H1 (cell line): Measurements from ENCODE around the gene PCYT2. TPM values are rescaled to one million over a fixed set of nuclear protein-coding genes. Genes with fewer than 3 reads are reported as not detected.

ENCODE experiments used
- BCL11A ChIP-seq, 2 experiments: IDR thresholded peaks; one replicate each; pipeline ENCODE4 v1.6.1; 2011; ENCODE audit warnings: low read depth in 2 of 2, low read length in 2 of 2, mild to moderate bottlenecking in 2 of 2
- BRCA1 ChIP-seq: IDR thresholded peaks from 2 replicates; pipeline ENCODE4 v1.6.1; 2012; ENCODE audit warnings: low read depth, low read length, improper control_type of control experiment
- E2F6 ChIP-seq: IDR thresholded peaks from 2 replicates; pipeline ENCODE4 v1.6.1; 2012; ENCODE audit warnings: inconsistent platforms
- PHF8 ChIP-seq: fragments of 200-600 bp; sonication (generic); conservative IDR thresholded peaks from 2 replicates; pipeline ENCODE4 v1.7.1; 2012; ENCODE audit warnings: low read depth, mild to moderate bottlenecking, inconsistent platforms, low read length, moderate library complexity
- POLR2A ChIP-seq, 2 experiments: IDR thresholded peaks; 1 replicate in 1 of 2; 2 replicates in 1 of 2; pipeline ENCODE4 v1.6.1; 2011; ENCODE audit warnings: low read depth in 2 of 2, low read length in 2 of 2, mild to moderate bottlenecking in 2 of 2; ENCODE audit errors: control extremely low read depth in 1 of 2
- SIN3A ChIP-seq, 2 experiments: IDR thresholded peaks in 1 of 2; conservative IDR thresholded peaks in 1 of 2; 2 replicates each; pipeline ENCODE4 v1.6.1; 2011 to 2012; ENCODE audit warnings: low read length in 2 of 2, improper control_type of control experiment in 1 of 2, low read depth in 1 of 2, mild to moderate bottlenecking in 1 of 2
- SIRT6 ChIP-seq: IDR thresholded peaks from one replicate; pipeline ENCODE4 v1.7.1; 2012; ENCODE audit warnings: low read length, inconsistent platforms
- SIX5 ChIP-seq: IDR thresholded peaks from 2 replicates; pipeline ENCODE4 v1.6.1; 2011; ENCODE audit warnings: mild to moderate bottlenecking, low read depth, low read length
- SUZ12 ChIP-seq: fragments of 200-600 bp; sonication (generic); IDR thresholded peaks from 2 replicates; pipeline ENCODE4 v1.6.1; 2012; ENCODE audit warnings: mild to moderate bottlenecking, inconsistent platforms, low read length, moderate library complexity, mixed read lengths
- polyA plus RNA-seq, 7 experiments: library from polyadenylated mRNA; depleted of rRNA in 3 of 7; stranded (reverse) in 5 of 7; unstranded in 2 of 7; fragments of >200 nt in 5 of 7; fragments of 200-250 nt in 2 of 7; gene quantifications; 1 replicate in 5 of 7; 2 replicates in 1 of 7; 4 replicates in 1 of 7; pipeline versions ENCODE4 v1.2.1 to v1.2.3, GENCODE V29; 2011 to 2013; ENCODE audit warnings: missing spikeins in 2 of 7, mixed read lengths in 2 of 7
- total RNA-seq: library from RNA; stranded (reverse); fragmentation: NEBNext Ultra II Directional; extraction: Animal tissue kit (Norgen Biotek cat#: 25700); gene quantifications from 2 replicates; pipeline ENCODE4 v1.2.1, GENCODE V29; 2021

PCYT2 gene
- total and polyA plus RNA-seq, 2 of the 8 experiments (the other 6 are each of a cell fraction or from before 2014, with no cell fraction given): 29.9 to 31.3 TPM

- TF ChIP-seq PHF8: no peak
- no peak for TF ChIP-seq SUZ12
- TF ChIP-seq SIRT6: no peak
- no peak for TF ChIP-seq SIX5
- TF ChIP-seq POLR2A (IDR thresholded peaks at IDR 0.05; ENCODE audit: control extremely low read depth in 1 of 2, low read depth in 2 of 2, low read length in 2 of 2): no peak
- TF ChIP-seq SIN3A (conservative IDR thresholded peaks at IDR 0.05 in 1 of 2, IDR thresholded peaks at IDR 0.05 in 1 of 2; ENCODE audit: low read depth in 1 of 2, low read length in 2 of 2): no peak
- no peak for TF ChIP-seq E2F6
- TF ChIP-seq BRCA1: no peak
- no peak for TF ChIP-seq BCL11A (IDR thresholded peaks at IDR 0.05; ENCODE audit: low read depth in 2 of 2, low read length in 2 of 2)
Measured at GRCh38 chr17:81899514-81900166, 11.6 kb downstream of the PCYT2 start (continued).
